ENCODE data around the gene GALK1. TPM values are rescaled to one million over a fixed set of nuclear protein-coding genes. Genes with fewer than 3 reads are reported as not detected.

Gene GALK1
- total and polyA plus RNA-seq, 4 donors = 23.0 to 70.5 (median 44.0) TPM

DNA sequence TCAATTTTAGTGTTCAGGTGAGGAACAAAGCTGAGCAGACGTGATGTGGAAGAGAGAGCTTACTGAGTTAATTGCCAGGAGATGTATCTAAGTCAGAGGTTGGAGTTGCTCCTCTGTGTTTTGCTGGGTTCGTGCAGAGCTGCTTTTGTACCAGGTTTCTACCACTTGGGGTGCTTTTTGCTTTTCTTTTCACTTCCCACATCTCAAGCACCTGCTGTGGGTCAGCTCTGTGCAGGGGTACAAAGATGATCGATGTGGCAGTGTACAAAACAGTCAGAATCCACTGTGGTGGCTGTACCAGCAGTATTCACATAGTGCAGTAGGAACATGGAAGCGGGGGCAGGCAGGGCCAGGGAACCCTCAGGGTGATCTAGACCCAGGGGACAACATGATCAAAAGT lies 34.4 kb upstream of the GALK1 start:
- 88 to 96% methylated on average over 4 of the region's 4 CpGs for WGBS, 2 donors
- no peak for TF ChIP-seq CTCF (IDR thresholded peaks at IDR 0.05; ENCODE audit: control extremely low read depth, extremely low read depth)
- no peak for ATAC-seq (ENCODE audit: insufficient read depth, low FRiP score)
- H3K27ac ChIP-seq (ENCODE audit: low read depth in 1 of 2, low read length in 1 of 2) = no peak overlapping the region
- H3K4me3 ChIP-seq = no peak overlapping the region
- no peaks in the 10 kb centered on the region for H3K27me3 ChIP-seq (ENCODE audit: control insufficient read depth in 3 of 3, insufficient read depth in 3 of 3, low read length in 2 of 3)
- no peaks in the 10 kb centered on the region for H3K9me3 ChIP-seq (ENCODE audit: control insufficient read depth in 4 of 4, insufficient read depth in 3 of 4, low read length in 3 of 4)
- no peak overlapping the region for H3K9ac ChIP-seq (ENCODE audit: insufficient read depth in 1 of 2, low read length in 2 of 2)
- DNase-seq = no peak
- H3K4me1 ChIP-seq (ENCODE audit: control insufficient read depth in 5 of 5, insufficient read depth in 5 of 5, low read length in 5 of 5) = no peaks in the 10 kb centered on the region
- peaks cover 0 to 32% (median 21%) of the 10 kb centered on the region in 4 donors for H3K36me3 ChIP-seq (ENCODE audit: control insufficient read depth in 4 of 4, insufficient read depth in 4 of 4, low read length in 4 of 4)

DNA sequence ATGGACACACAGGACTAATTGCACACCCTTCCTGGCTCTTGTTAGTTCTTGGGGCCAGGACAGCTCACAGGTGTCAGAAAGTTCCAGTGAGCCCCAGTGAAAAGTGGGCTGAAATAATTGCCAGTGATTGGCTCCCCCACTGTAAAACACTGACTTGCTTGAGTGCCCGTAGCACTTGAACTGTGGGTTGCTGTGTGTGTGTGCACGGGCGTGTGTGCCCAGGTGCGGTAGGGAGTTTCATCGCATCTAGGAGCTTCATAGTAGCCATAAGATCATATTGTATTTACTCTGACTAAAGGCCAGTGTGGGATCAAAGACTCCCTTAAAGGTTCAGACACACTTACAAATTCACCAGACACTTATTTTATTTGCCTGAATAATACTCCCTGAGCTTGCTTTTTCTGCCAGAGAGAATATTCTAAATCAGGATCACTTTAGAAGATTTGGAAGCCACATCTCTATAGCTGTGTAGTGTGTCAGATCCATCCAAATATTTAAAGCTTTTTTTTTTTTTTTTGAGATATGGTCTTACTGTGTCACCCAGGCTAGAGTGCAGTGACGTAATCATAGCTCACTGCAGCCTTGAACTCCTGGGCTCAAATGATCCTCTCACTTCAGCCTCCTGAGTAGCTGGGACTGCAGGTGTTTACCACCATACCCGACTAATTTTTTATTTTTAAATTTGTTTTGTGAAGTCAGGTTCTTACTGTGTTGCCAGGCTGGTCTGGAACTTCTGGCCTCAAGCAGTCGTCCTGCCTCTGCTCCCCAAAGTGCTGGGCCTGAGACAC lies 31.0 kb upstream of the GALK1 start:
- DNase-seq = no peak
- WGBS, 2 donors = 93 to 94% methylated on average over 8 of the region's 8 CpGs

DNA sequence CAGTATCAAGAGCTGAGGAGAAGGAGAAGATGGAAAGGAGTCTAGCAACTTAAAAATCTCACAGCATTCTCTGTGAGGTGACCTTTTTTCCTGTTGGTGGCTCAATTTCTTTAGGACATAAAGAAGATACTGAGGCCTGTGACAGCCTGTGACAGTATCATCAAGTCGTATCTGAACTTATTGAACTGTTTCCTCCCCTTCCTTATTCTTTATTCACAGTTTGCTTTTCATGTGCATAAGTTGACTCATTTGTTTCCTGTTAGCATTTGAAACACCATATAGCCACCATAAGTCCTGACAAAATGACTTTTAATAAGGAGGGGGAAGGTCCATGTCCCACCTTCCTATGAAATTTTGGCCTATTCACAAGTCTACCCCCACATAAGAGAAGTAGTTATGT lies 28.5 kb upstream of the GALK1 start:
- 52 to 69% methylated on average over 1 of the region's 1 CpG for WGBS, 2 donors
- ATAC-seq (ENCODE audit: insufficient read depth, low FRiP score) (no peak), DNase-seq (no peak)
- Histone ChIP-seq H3K27ac (ENCODE audit: low read depth in 1 of 2, low read length in 1 of 2) (no peak overlapping the region), H3K9me3 (ENCODE audit: control insufficient read depth in 4 of 4, insufficient read depth in 3 of 4, low read length in 3 of 4) (no peaks in the 10 kb centered on the region), H3K9ac (ENCODE audit: insufficient read depth in 1 of 2, low read length in 2 of 2) (no peak overlapping the region), H3K4me1 (ENCODE audit: control insufficient read depth in 5 of 5, insufficient read depth in 5 of 5, low read length in 5 of 5) (peaks cover 0 to 6% (median 0%) of the 10 kb centered on the region in 5 donors), H3K27me3 (ENCODE audit: control insufficient read depth in 3 of 3, insufficient read depth in 3 of 3, low read length in 2 of 3) (no peaks in the 10 kb centered on the region), H3K36me3 (ENCODE audit: control insufficient read depth in 4 of 4, insufficient read depth in 4 of 4, low read length in 4 of 4) (peaks cover 3 to 25% (median 14%) of the 10 kb centered on the region in 4 donors), H3K4me3 (no peak overlapping the region)
- no peak for TF ChIP-seq CTCF (IDR thresholded peaks at IDR 0.05; ENCODE audit: control extremely low read depth, extremely low read depth)

More for the DNA sequence above, 31.0 kb upstream of the GALK1 start:
- H3K9ac ChIP-seq (ENCODE audit: insufficient read depth in 1 of 2, low read length in 2 of 2) = no peak overlapping the region
- H3K36me3 ChIP-seq (ENCODE audit: control insufficient read depth in 4 of 4, insufficient read depth in 4 of 4, low read length in 4 of 4) = peaks cover 3 to 32% (median 21%) of the 10 kb centered on the region in 4 donors
- no peaks in the 10 kb centered on the region for H3K27me3 ChIP-seq (ENCODE audit: control insufficient read depth in 3 of 3, insufficient read depth in 3 of 3, low read length in 2 of 3)
- H3K4me3 ChIP-seq = no peak overlapping the region
- TF ChIP-seq CTCF (IDR thresholded peaks at IDR 0.05; ENCODE audit: control extremely low read depth, extremely low read depth) = no peak
- H3K9me3 ChIP-seq (ENCODE audit: control insufficient read depth in 4 of 4, insufficient read depth in 3 of 4, low read length in 3 of 4) = no peaks in the 10 kb centered on the region
- no peak for ATAC-seq (ENCODE audit: insufficient read depth, low FRiP score)
- H3K27ac ChIP-seq (ENCODE audit: low read depth in 1 of 2, low read length in 1 of 2) = no peak overlapping the region
- H3K4me1 ChIP-seq (ENCODE audit: control insufficient read depth in 5 of 5, insufficient read depth in 5 of 5, low read length in 5 of 5) = peaks cover 0 to 6% (median 0%) of the 10 kb centered on the region in 5 donors

Measured in lung (tissue), 12 donors.